ENCODE measurements around the gene MROH7. TPM values are rescaled to one million over a fixed set of nuclear protein-coding genes. Genes with fewer than 3 reads are reported as not detected.

Gene MROH7
- total RNA-seq, 1 donor from 2014 or later = 3.6 TPM

DNA sequence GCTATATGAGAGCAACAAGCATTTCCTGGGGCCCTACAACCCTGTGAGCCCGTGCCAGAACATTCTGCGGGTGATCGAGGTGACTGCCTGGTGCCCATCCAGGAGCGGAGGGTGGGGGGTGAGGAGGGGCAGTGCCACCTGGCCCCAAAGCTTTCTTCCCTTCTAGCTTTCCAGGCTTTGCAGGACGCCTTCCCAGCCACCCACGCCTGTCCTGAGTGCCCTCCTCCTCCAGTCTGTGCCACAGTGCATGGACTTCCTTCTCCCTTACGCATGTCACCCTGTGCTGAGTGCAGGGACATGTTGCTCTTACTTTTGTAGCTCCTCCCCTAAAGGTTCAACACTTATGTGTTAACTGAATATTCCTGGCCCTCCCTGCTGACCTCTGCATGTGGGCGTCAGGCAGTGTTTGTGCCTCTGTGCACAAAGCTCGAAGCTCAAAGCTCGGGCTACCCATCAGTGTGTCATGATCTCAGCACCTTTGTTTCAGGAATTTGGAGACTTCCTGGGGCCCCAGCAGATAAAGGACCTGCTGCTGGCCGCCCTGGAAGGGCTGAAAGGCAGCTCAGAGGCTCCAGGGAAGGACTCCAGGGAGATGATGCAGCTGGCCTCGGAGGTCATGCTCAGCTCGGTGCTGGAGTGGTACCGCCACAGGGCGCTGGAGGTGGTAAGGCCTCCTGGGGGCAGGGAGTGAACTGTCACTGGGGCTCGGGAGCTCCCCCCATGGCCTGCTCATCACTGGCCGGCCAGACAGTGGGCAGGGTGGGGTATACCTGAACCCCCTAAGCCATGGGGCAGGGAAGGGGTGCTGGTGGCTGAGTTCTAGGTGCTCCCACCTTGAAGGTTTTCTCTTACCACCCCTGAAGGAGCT, 37.4 kb downstream of the MROH7 start:
- Histone ChIP-seq H3K4me3 (no peak overlapping the region), H3K36me3 (no peaks in the 10 kb centered on the region), H3K9me3 (no peaks in the 10 kb centered on the region), H3K27ac (no peak overlapping the region), H3K4me1 (no peaks in the 10 kb centered on the region), H3K27me3 (no peaks in the 10 kb centered on the region)
- DNase-seq (no peak), ATAC-seq (peak; percentile 36)
- intact Hi-C loops (cut with DNase I) = no loop called here
- TF ChIP-seq, protein P1, sequence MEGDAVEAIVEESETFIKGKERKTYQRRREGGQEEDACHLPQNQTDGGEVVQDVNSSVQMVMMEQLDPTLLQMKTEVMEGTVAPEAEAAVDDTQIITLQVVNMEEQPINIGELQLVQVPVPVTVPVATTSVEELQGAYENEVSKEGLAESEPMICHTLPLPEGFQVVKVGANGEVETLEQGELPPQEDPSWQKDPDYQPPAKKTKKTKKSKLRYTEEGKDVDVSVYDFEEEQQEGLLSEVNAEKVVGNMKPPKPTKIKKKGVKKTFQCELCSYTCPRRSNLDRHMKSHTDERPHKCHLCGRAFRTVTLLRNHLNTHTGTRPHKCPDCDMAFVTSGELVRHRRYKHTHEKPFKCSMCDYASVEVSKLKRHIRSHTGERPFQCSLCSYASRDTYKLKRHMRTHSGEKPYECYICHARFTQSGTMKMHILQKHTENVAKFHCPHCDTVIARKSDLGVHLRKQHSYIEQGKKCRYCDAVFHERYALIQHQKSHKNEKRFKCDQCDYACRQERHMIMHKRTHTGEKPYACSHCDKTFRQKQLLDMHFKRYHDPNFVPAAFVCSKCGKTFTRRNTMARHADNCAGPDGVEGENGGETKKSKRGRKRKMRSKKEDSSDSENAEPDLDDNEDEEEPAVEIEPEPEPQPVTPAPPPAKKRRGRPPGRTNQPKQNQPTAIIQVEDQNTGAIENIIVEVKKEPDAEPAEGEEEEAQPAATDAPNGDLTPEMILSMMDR (IDR thresholded peaks at IDR 0.05) = no peak

- DNase-seq = no peak
- intact Hi-C loops (cut with DNase I) = no loop called here
- ATAC-seq = no peak
- Histone ChIP-seq H3K36me3 (no peaks in the 10 kb centered on the region), H3K27me3 (no peaks in the 10 kb centered on the region), H3K4me1 (no peaks in the 10 kb centered on the region), H3K27ac (no peak overlapping the region), H3K4me3 (no peak overlapping the region), H3K9me3 (no peaks in the 10 kb centered on the region)
- TF ChIP-seq, protein P1 (IDR thresholded peaks at IDR 0.05) = no peak
Observed at GRCh38 chr1:54679706-54680105, 38.1 kb downstream of the MROH7 start.

GRCh38 chr1:54680387-54680786, 38.8 kb downstream of the MROH7 start:
- TF ChIP-seq, protein P1 (IDR thresholded peaks at IDR 0.05) = no peak
- ATAC-seq (no peak), DNase-seq (no peak)
- H3K4me1 ChIP-seq = no peaks in the 10 kb centered on the region
- H3K4me3 ChIP-seq = no peak overlapping the region
- intact Hi-C loops (cut with DNase I) = no loop called here
- H3K27me3 ChIP-seq = no peaks in the 10 kb centered on the region
- H3K36me3 ChIP-seq = no peaks in the 10 kb centered on the region
- no peaks in the 10 kb centered on the region for H3K9me3 ChIP-seq
- H3K27ac ChIP-seq = no peak overlapping the region

DNA sequence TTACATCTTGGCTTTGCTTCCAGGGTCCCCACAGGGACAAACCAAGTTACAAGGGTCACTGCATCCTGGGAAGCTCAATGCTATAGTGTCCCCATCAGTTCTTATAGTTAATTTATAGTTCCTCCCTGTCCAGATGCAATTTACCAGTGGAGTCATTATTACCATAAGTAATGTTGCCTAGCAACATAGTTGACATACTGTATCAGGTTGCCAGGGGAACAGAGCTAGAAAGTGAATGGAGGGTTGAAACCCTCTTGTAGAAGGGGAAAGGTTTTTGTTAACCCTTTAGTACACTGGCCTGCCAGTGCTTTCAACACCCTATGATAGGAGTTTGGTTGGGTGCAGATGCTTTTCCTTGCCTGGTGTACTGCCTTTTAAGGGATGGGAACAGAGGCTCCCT, 39.8 kb downstream of the MROH7 start:
- DNase-seq (no peak), ATAC-seq (no peak)
- Histone ChIP-seq H3K27me3 (no peaks in the 10 kb centered on the region), H3K36me3 (no peaks in the 10 kb centered on the region), H3K4me1 (no peaks in the 10 kb centered on the region), H3K4me3 (no peak overlapping the region), H3K9me3 (no peaks in the 10 kb centered on the region), H3K27ac (no peak overlapping the region)
- TF ChIP-seq, protein P1 (IDR thresholded peaks at IDR 0.05) = no peak
- intact Hi-C loops (cut with DNase I) = no loop called here

- Histone ChIP-seq H3K4me3 (no peak overlapping the region), H3K27me3 (no peaks in the 10 kb centered on the region), H3K9me3 (no peaks in the 10 kb centered on the region), H3K27ac (no peak overlapping the region), H3K4me1 (no peaks in the 10 kb centered on the region), H3K36me3 (no peaks in the 10 kb centered on the region)
- ATAC-seq (no peak), DNase-seq (no peak)
- intact Hi-C loops (cut with DNase I) = no loop called here
- TF ChIP-seq, protein P1 (IDR thresholded peaks at IDR 0.05) = no peak
Observed at GRCh38 chr1:54683453-54683852, 41.9 kb downstream of the MROH7 start.
